GM10266 (cell line): ENCODE data around the gene TRAF3IP1.

Experiments used
- DNase-seq: peaks from one replicate; pipeline ENCODE4 v3.0.0; 2012; ENCODE audit errors: extremely low spot score
- TF ChIP-seq, protein P1 (sequence below): IDR thresholded peaks from 2 replicates; pipeline ENCODE4 v1.5.1; 2012; ENCODE audit warnings: mild to moderate bottlenecking, low read depth; ENCODE audit not compliant: control insufficient read depth, insufficient read depth; ENCODE audit errors: missing control alignments

The TRAF3IP1 gene

GRCh38 chr2:238383135-238383534, 62.8 kb downstream of the TRAF3IP1 start:
- no peak for DNase-seq
- TF ChIP-seq, protein P1, sequence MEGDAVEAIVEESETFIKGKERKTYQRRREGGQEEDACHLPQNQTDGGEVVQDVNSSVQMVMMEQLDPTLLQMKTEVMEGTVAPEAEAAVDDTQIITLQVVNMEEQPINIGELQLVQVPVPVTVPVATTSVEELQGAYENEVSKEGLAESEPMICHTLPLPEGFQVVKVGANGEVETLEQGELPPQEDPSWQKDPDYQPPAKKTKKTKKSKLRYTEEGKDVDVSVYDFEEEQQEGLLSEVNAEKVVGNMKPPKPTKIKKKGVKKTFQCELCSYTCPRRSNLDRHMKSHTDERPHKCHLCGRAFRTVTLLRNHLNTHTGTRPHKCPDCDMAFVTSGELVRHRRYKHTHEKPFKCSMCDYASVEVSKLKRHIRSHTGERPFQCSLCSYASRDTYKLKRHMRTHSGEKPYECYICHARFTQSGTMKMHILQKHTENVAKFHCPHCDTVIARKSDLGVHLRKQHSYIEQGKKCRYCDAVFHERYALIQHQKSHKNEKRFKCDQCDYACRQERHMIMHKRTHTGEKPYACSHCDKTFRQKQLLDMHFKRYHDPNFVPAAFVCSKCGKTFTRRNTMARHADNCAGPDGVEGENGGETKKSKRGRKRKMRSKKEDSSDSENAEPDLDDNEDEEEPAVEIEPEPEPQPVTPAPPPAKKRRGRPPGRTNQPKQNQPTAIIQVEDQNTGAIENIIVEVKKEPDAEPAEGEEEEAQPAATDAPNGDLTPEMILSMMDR = no peak

GRCh38 chr2:238383743-238384380, 63.5 kb downstream of the TRAF3IP1 start:
- DNase-seq = no peak
- TF ChIP-seq, protein P1 = no peak

GRCh38 chr2:238387332-238387731, 67.0 kb downstream of the TRAF3IP1 start:
- TF ChIP-seq, protein P1 = no peak
- DNase-seq = no peak

GRCh38 chr2:238388794-238389193, 68.5 kb downstream of the TRAF3IP1 start:
- DNase-seq = no peak
- TF ChIP-seq, protein P1 = no peak

- TF ChIP-seq, protein P1 = no peak
- no peak for DNase-seq
These were observed 69.8 kb downstream of the TRAF3IP1 start for GRCh38 chr2:238389988-238390589.

DNA sequence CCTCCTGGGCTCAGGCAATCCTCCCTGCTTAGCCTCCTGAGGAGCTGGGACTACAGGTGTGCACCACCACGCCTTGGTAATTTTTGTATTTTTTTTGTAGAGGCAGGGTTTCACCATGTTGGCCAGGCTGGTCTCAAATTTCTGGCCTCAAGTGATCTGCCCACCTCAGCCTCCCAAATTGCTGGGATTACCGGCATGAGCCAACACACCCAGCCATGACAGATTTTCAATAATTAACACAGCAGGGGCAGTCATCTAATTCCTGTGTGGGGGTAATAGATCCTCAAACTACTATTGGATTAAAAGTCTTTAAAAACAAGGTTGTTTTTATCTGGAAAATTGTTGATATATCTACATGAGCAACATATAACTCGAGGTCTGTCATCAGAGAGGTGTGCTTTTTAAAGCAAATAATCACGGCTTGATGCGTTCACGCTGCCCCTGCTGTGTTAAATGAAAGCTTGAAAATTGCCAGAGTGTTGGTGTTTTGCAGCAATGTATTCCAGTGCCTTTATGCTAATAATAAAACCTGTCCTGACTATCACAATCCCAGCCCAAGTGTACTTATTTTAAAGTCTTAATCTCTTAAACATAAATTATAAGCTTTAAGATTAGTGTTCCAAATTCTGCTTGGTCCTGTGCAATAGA, 70.8 kb downstream of the TRAF3IP1 start:
- DNase-seq = no peak
- TF ChIP-seq, protein P1 = no peak

DNA sequence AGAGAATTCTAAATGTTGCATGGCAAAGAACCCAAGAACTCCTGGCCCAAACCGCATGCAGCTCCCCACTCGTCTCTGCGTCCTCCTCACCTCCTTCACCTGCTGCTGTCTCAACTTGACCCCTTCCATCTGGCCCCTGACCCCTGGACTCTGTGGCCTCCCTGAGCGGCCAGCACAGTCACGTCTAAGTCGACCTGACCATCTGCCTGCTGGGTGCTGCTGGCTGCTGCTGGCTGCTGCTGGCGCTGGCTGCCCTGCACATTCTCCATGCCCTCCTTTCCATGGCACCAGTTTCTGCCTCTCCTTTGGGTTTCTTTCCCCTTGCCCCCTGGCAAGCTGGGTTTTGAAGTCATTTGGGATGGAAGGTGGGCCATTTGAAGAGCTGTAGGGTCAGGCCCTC, 76.3 kb downstream of the TRAF3IP1 start:
- TF ChIP-seq, protein P1 = no peak
- no peak for DNase-seq
